Measurements from ENCODE around the gene HDAC1.

- TF ChIP-seq CTCF (conservative IDR thresholded peaks at IDR 0.05 in 1 of 2, IDR thresholded peaks at IDR 0.05 in 1 of 2; ENCODE audit: extremely low read depth in 1 of 2, insufficient read depth in 1 of 2, low read depth in 1 of 2, low read length in 2 of 2): no peak
- TF ChIP-seq EZH2 (IDR thresholded peaks at IDR 0.05; ENCODE audit: borderline replicate concordance, low read length): no peak
Observed at GRCh38 chr1:32285658-32286057, 6.2 kb upstream of the HDAC1 start.
